ENCODE measurements around the gene SIL1.
"Not testable (repeated sequence)": the region's sequence is repeated elsewhere in the genome, so short reads cannot be mapped to it uniquely, and the experiment has no call there.

Gene SIL1

GRCh38 chr5:139197710-139198669 is at the start of gene SIL1:
Gene SIL1, minus strand, starts transcription at chr5:139198368. Its CDS starts 70,525 bp downstream, at chr5:139127843.
- in situ Hi-C loops (cut with HindIII; ENCODE audit: low sequenced_read_pairs): no loop called here

- in situ Hi-C loops (cut with HindIII; ENCODE audit: low sequenced_read_pairs): no loop called here
Measured at GRCh38 chr5:139246394-139246793, 48.2 kb upstream of the SIL1 start.

- in situ Hi-C loops (cut with HindIII; ENCODE audit: low sequenced_read_pairs): no loop called here
Measured at GRCh38 chr5:139245637-139246339, 47.6 kb upstream of the SIL1 start.

- in situ Hi-C loops (cut with HindIII; ENCODE audit: low sequenced_read_pairs): no loop called here
Measured at GRCh38 chr5:139243425-139243970, 45.3 kb upstream of the SIL1 start.

GRCh38 chr5:139241139-139241538 is 43.0 kb upstream of the SIL1 start:
- in situ Hi-C loops (cut with HindIII; ENCODE audit: low sequenced_read_pairs): no loop called here

- in situ Hi-C loops (cut with HindIII; ENCODE audit: low sequenced_read_pairs): no loop called here
Measured at GRCh38 chr5:139236479-139236878, 38.3 kb upstream of the SIL1 start.

GRCh38 chr5:139232147-139232724 is 34.1 kb upstream of the SIL1 start:
- in situ Hi-C loops (cut with HindIII; ENCODE audit: low sequenced_read_pairs): no loop called here

- in situ Hi-C loops (cut with HindIII; ENCODE audit: low sequenced_read_pairs): no loop called here
Measured at GRCh38 chr5:139228201-139228803, 30.1 kb upstream of the SIL1 start.

- in situ Hi-C loops (cut with HindIII; ENCODE audit: low sequenced_read_pairs): no loop called here
Measured at GRCh38 chr5:139226131-139226530, 28.0 kb upstream of the SIL1 start.

GRCh38 chr5:139223481-139223880 is 25.3 kb upstream of the SIL1 start:
- in situ Hi-C loops (cut with HindIII; ENCODE audit: low sequenced_read_pairs): no loop called here

- in situ Hi-C loops (cut with HindIII; ENCODE audit: low sequenced_read_pairs): no loop called here
Measured at GRCh38 chr5:139222346-139222745, 24.2 kb upstream of the SIL1 start.

GRCh38 chr5:139218038-139218437 is 19.9 kb upstream of the SIL1 start:
- in situ Hi-C loops (cut with HindIII; ENCODE audit: low sequenced_read_pairs): not testable (repeated sequence)

GRCh38 chr5:139215107-139215975 is 17.2 kb upstream of the SIL1 start:
- in situ Hi-C loops (cut with HindIII; ENCODE audit: low sequenced_read_pairs): no loop called here

- in situ Hi-C loops (cut with HindIII; ENCODE audit: low sequenced_read_pairs): no loop called here
Measured at GRCh38 chr5:139214646-139215045, 16.5 kb upstream of the SIL1 start.

- in situ Hi-C loops (cut with HindIII; ENCODE audit: low sequenced_read_pairs): no loop called here
Measured at GRCh38 chr5:139212906-139213305, 14.7 kb upstream of the SIL1 start.

- in situ Hi-C loops (cut with HindIII; ENCODE audit: low sequenced_read_pairs): no loop called here
Measured at GRCh38 chr5:139212486-139212885, 14.3 kb upstream of the SIL1 start.

GRCh38 chr5:139210585-139210984 is 12.4 kb upstream of the SIL1 start:
- in situ Hi-C loops (cut with HindIII; ENCODE audit: low sequenced_read_pairs): no loop called here

GRCh38 chr5:139207297-139208000 is 9.3 kb upstream of the SIL1 start:
- in situ Hi-C loops (cut with HindIII; ENCODE audit: low sequenced_read_pairs): no loop called here

GRCh38 chr5:139205586-139205985 is 7.4 kb upstream of the SIL1 start:
- in situ Hi-C loops (cut with HindIII; ENCODE audit: low sequenced_read_pairs): no loop called here

Measured in DLD1 (cell line).